ENCODE data around the gene RHPN2.
"Not testable (repeated sequence)": the region's sequence is repeated elsewhere in the genome, so short reads cannot be mapped to it uniquely, and the experiment has no call there.

The RHPN2 gene

DNA sequence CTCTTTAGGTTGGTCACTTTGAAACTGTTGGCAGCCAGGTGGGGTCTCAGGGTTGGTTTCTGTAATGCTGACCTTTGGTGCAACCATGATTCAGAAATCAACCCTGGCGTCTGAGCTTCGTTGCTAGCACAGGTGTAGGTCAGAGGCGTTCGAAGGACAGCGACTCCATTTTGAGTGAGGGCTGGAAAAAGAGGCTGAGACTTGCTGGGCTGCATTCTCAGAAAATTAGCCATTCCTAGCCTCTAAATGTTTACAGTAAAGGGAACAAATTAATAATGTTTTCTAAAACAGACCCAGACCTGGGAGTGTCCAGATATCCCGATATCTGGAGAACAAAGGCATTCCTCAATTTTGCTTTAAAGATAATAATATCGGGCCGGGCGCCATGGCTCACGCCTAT, 29.2 kb downstream of the RHPN2 start:
- H3K79me2 ChIP-seq (ENCODE audit: insufficient read depth, low read depth), result no peaks in the 10 kb centered on the region
- H3K4me1 ChIP-seq (ENCODE audit: low read depth, poor library complexity, severe bottlenecking), result no peaks in the 10 kb centered on the region
- H3K27ac ChIP-seq, result no peak overlapping the region
- H3K4me3 ChIP-seq (IDR thresholded peaks at IDR 0.05; ENCODE audit: insufficient read depth, low read depth, low read length), result no peak overlapping the region
- TF ChIP-seq, protein P1, sequence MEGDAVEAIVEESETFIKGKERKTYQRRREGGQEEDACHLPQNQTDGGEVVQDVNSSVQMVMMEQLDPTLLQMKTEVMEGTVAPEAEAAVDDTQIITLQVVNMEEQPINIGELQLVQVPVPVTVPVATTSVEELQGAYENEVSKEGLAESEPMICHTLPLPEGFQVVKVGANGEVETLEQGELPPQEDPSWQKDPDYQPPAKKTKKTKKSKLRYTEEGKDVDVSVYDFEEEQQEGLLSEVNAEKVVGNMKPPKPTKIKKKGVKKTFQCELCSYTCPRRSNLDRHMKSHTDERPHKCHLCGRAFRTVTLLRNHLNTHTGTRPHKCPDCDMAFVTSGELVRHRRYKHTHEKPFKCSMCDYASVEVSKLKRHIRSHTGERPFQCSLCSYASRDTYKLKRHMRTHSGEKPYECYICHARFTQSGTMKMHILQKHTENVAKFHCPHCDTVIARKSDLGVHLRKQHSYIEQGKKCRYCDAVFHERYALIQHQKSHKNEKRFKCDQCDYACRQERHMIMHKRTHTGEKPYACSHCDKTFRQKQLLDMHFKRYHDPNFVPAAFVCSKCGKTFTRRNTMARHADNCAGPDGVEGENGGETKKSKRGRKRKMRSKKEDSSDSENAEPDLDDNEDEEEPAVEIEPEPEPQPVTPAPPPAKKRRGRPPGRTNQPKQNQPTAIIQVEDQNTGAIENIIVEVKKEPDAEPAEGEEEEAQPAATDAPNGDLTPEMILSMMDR (conservative IDR thresholded peaks at IDR 0.05; ENCODE audit: low read depth, low read length), result no peak
- H2AFZ ChIP-seq (ENCODE audit: low read depth), result no peak overlapping the region
- H3K4me2 ChIP-seq, result no peak overlapping the region
- H4K20me1 ChIP-seq (ENCODE audit: insufficient read depth), result no peaks in the 10 kb centered on the region
- no peaks in the 10 kb centered on the region for H3K27me3 ChIP-seq (ENCODE audit: insufficient read depth, low read depth)
- H3K36me3 ChIP-seq (ENCODE audit: insufficient read depth), result no peaks in the 10 kb centered on the region
- no peak overlapping the region for H3K9ac ChIP-seq

DNA sequence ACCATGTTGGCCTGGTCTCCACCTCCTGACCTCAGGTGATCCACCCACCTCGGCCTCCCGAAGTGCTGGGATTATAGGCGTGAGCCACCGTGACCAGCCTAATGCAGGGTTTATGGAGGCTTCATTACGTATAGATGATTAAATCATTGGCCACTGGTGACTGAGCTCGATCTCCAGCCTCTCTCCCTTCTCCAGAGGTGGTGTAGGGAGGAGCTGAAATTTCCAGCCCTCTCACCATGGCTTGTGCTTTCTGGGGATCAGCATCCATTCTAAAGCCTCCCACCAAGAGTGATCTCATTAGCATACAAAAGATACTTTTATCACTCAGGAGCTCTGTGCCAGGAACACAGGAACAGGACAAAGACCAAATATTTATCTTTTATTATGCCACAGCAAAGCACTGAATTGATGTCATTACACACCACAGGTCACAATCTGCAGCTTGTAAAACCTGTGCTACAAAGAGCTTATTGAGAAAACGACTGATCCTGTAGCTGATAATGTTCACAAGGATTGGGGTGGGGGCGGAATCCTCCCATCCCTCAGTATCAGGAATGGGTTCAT, 32.4 kb downstream of the RHPN2 start:
- H2AFZ ChIP-seq (ENCODE audit: low read depth), result no peak overlapping the region
- H3K4me2 ChIP-seq, result no peak overlapping the region
- H3K27me3 ChIP-seq (ENCODE audit: insufficient read depth, low read depth), result no peaks in the 10 kb centered on the region
- no peak overlapping the region for H3K27ac ChIP-seq
- H3K79me2 ChIP-seq (ENCODE audit: insufficient read depth, low read depth), result no peaks in the 10 kb centered on the region
- H3K4me3 ChIP-seq (IDR thresholded peaks at IDR 0.05; ENCODE audit: insufficient read depth, low read depth, low read length), result no peak overlapping the region
- no peaks in the 10 kb centered on the region for H3K36me3 ChIP-seq (ENCODE audit: insufficient read depth)
- H4K20me1 ChIP-seq (ENCODE audit: insufficient read depth), result no peaks in the 10 kb centered on the region
- H3K9ac ChIP-seq, result no peak overlapping the region
- TF ChIP-seq, protein P1 (conservative IDR thresholded peaks at IDR 0.05; ENCODE audit: low read depth, low read length), result no peak
- H3K4me1 ChIP-seq (ENCODE audit: low read depth, poor library complexity, severe bottlenecking), result no peaks in the 10 kb centered on the region

DNA sequence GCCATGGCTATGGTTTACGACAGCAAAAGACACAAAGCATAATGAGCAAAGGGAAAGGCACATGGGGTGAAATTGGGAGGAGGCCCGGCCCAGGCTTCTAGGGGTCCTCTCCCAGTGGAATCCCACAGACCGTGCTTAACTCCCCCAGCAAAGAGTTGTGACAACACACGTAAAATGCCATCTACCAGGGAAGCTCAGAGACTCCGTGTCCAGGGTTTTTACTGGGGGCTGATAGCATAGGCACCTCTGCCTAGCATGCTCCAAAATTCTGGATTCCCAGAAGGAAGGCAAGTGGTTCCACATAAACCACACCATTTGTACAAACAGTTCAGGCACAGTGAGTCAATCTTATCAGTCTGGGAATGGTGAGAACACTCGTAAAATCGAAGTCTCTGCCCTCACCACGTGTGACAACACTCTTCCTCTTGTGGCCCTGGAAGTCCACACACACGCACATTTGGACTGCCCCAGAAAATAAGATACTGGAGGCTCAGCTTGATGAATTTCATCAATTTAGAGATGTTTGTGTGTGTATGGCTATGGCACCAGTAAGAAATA, 34.9 kb downstream of the RHPN2 start:
- TF ChIP-seq, protein P1 (conservative IDR thresholded peaks at IDR 0.05; ENCODE audit: low read depth, low read length), result no peak
- H3K27ac ChIP-seq, result no peak overlapping the region

DNA sequence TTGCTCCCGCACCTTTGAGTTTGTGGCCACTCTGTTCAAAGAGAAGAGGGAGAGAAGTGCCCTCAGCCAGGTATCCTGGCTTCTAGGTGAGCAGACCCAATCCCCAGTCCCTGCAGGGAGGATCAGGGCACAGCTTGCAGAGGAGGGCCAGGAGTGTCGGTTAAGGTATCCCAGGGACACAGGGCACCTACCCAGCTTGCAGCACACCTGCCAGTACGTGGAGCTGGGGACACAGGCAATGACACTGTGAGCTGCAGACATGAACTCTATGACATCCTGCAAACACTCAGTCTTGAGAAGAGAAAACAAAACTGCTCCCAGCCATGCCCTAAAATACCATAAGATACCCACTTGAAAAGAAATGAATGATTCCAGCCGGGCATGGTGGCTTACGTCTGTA, 38.1 kb downstream of the RHPN2 start:
- not testable (repeated sequence) for H3K9ac ChIP-seq; H2AFZ ChIP-seq (ENCODE audit: low read depth); H3K79me2 ChIP-seq (ENCODE audit: insufficient read depth, low read depth); H3K27ac ChIP-seq; H3K4me1 ChIP-seq (ENCODE audit: low read depth, poor library complexity, severe bottlenecking); H3K4me2 ChIP-seq; H3K36me3 ChIP-seq (ENCODE audit: insufficient read depth); H4K20me1 ChIP-seq (ENCODE audit: insufficient read depth); H3K27me3 ChIP-seq (ENCODE audit: insufficient read depth, low read depth); H3K4me3 ChIP-seq (IDR thresholded peaks at IDR 0.05; ENCODE audit: insufficient read depth, low read depth, low read length)

More for the DNA sequence above, 34.9 kb downstream of the RHPN2 start:
- Histone ChIP-seq H3K4me2 (no peak overlapping the region), H3K27me3 (ENCODE audit: insufficient read depth, low read depth) (no peaks in the 10 kb centered on the region), H3K4me3 (IDR thresholded peaks at IDR 0.05; ENCODE audit: insufficient read depth, low read depth, low read length) (no peak overlapping the region), H3K79me2 (ENCODE audit: insufficient read depth, low read depth) (no peaks in the 10 kb centered on the region), H4K20me1 (ENCODE audit: insufficient read depth) (no peaks in the 10 kb centered on the region), H3K4me1 (ENCODE audit: low read depth, poor library complexity, severe bottlenecking) (no peaks in the 10 kb centered on the region), H3K9ac (no peak overlapping the region), H2AFZ (ENCODE audit: low read depth) (no peak overlapping the region), H3K36me3 (ENCODE audit: insufficient read depth) (no peaks in the 10 kb centered on the region)

DNA sequence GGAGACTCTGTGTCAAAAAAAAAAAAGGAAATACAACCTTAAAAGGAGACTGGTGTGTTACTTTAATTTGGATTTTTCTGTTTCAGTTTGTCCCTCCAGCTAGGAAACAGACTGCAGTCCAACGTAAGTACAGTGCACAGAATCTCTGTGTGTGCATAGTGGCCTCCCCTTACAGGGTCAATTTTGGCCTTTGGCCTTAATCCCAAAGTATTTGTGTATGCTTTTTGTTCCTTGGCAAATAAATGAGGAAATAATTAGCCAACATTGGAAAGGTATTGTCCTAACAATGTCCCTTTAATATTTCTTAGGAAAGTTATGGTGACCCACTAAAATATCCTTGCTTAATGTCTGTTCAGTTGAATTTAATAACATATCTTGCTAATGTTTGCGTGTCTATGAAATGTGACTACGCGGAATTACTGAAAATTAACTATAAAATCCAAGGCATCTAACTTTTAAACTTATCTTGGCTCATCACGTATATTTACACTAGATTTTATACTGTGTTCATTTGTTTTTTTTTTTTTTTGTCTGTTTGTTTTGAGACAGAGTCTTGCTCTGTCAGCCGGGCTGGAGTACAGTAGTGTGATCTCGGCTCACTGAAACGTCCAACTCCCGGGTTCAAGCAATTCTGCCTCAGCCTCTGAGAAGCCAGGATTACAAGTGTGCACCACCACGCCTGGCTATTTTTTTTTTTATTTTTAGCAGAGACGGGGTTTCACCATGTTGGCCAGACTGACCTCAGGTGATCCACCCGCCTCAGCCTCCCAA, 39.0 kb downstream of the RHPN2 start:
- not testable (repeated sequence) for H3K4me1 ChIP-seq (ENCODE audit: low read depth, poor library complexity, severe bottlenecking); H3K79me2 ChIP-seq (ENCODE audit: insufficient read depth, low read depth); H3K9ac ChIP-seq; H3K4me3 ChIP-seq (IDR thresholded peaks at IDR 0.05; ENCODE audit: insufficient read depth, low read depth, low read length); H4K20me1 ChIP-seq (ENCODE audit: insufficient read depth); H3K36me3 ChIP-seq (ENCODE audit: insufficient read depth); H2AFZ ChIP-seq (ENCODE audit: low read depth); H3K27me3 ChIP-seq (ENCODE audit: insufficient read depth, low read depth); H3K27ac ChIP-seq; H3K4me2 ChIP-seq
